Memory B cell (primary cell): ENCODE data around the gene CRTAC1.
A peak's percentile ranks its signal among the peaks of the same experiment; 100 is the strongest.

Experiments
- ATAC-seq: fragments of 150-1000 bp; cut with Tn5 transposase; 2 replicates; pipeline ENCODE4 v1.10.0; 2021; ENCODE audit warnings: low read depth, mild to moderate bottlenecking, moderate library complexity
- DNase-seq, 2 donors: peaks; one replicate each; pipeline ENCODE4 v3.0.0; 2022; ENCODE audit warnings: low spot score in 2 of 2
- H3K27ac Mint-ChIP-seq: one replicate; pipeline ENCODE4 v1.8.0; 2022; ENCODE audit warnings: mild to moderate bottlenecking, moderate library complexity, mixed read lengths
- H3K27me3 Mint-ChIP-seq: one replicate; pipeline ENCODE4 v1.8.0; 2022; ENCODE audit warnings: mixed read lengths
- H3K36me3 Mint-ChIP-seq: one replicate; pipeline ENCODE4 v1.8.0; 2022; ENCODE audit warnings: mild to moderate bottlenecking, mixed read lengths
- H3K4me1 Mint-ChIP-seq: one replicate; pipeline ENCODE4 v1.8.0; 2022; ENCODE audit warnings: mixed read lengths
- H3K4me3 Mint-ChIP-seq: one replicate; pipeline ENCODE4 v1.8.0; 2022; ENCODE audit warnings: mild to moderate bottlenecking, moderate library complexity, mixed read lengths
- H3K9me3 Mint-ChIP-seq: one replicate; pipeline ENCODE4 v1.8.0; 2022; ENCODE audit warnings: mixed read lengths

CRTAC1 gene

DNA sequence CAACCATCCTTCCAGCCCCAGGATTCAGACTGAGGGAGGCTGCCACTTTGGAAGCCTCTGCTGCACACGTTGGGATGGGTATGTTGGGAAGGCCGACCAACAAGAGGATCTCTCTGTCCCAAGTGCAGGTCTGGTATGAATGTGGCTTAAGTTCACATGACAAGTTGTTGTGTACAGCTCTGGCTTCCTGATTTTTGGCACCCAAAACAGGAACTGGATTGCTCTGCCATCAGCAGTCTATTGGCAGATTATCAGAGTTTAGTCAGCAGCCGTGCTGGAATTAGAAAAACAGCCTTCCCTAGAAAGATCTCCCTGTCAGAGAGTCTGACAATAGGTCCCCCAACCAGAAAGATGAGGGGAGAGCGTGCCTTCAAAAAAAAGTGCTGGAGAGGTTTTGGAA is 113.8 kb downstream of the CRTAC1 start:
- H3K9me3 Mint-ChIP-seq: no peaks in the 10 kb centered on the region
- no peaks in the 10 kb centered on the region for H3K4me1 Mint-ChIP-seq
- H3K4me3 Mint-ChIP-seq: no peak overlapping the region
- no peaks in the 10 kb centered on the region for H3K36me3 Mint-ChIP-seq
- peaks cover 15% of the 10 kb centered on the region for H3K27me3 Mint-ChIP-seq
- no peak for ATAC-seq
- no peak for DNase-seq
- H3K27ac Mint-ChIP-seq: no peak overlapping the region

- no peaks in the 10 kb centered on the region for H3K9me3 Mint-ChIP-seq
- H3K27me3 Mint-ChIP-seq: peaks cover 13% of the 10 kb centered on the region
- no peak for DNase-seq
- H3K4me3 Mint-ChIP-seq: no peak overlapping the region
- H3K4me1 Mint-ChIP-seq: no peaks in the 10 kb centered on the region
- H3K36me3 Mint-ChIP-seq: no peaks in the 10 kb centered on the region
- no peak for ATAC-seq
- no peak overlapping the region for H3K27ac Mint-ChIP-seq
Observed at GRCh38 chr10:97915346-97916131, 114.9 kb downstream of the CRTAC1 start.

- Mint-ChIP-seq H3K4me3 (no peak overlapping the region), H3K4me1 (no peaks in the 10 kb centered on the region), H3K27me3 (peaks cover 14% of the 10 kb centered on the region), H3K27ac (no peak overlapping the region), H3K9me3 (no peaks in the 10 kb centered on the region), H3K36me3 (no peaks in the 10 kb centered on the region)
- peak; percentile 58 to 63 for DNase-seq
- peak; percentile 76 for ATAC-seq
Observed at GRCh38 chr10:97914837-97915211, 115.6 kb downstream of the CRTAC1 start.

GRCh38 chr10:97914171-97914836 is 116.1 kb downstream of the CRTAC1 start:
- no peaks in the 10 kb centered on the region for H3K36me3 Mint-ChIP-seq
- H3K4me3 Mint-ChIP-seq: no peak overlapping the region
- H3K27me3 Mint-ChIP-seq: peaks cover 15% of the 10 kb centered on the region
- H3K9me3 Mint-ChIP-seq: no peaks in the 10 kb centered on the region
- no peak for DNase-seq
- H3K4me1 Mint-ChIP-seq: no peaks in the 10 kb centered on the region
- H3K27ac Mint-ChIP-seq: no peak overlapping the region
- no peak for ATAC-seq

GRCh38 chr10:97913614-97914013 is 116.8 kb downstream of the CRTAC1 start:
- no peaks in the 10 kb centered on the region for H3K9me3 Mint-ChIP-seq
- H3K4me1 Mint-ChIP-seq: no peaks in the 10 kb centered on the region
- no peak overlapping the region for H3K4me3 Mint-ChIP-seq

GRCh38 chr10:97913193-97913592 is 117.2 kb downstream of the CRTAC1 start:
- ATAC-seq (no peak), DNase-seq (no peak)
- no peak overlapping the region for H3K27ac Mint-ChIP-seq
- H3K9me3 Mint-ChIP-seq: no peaks in the 10 kb centered on the region
- peaks cover 13% of the 10 kb centered on the region for H3K27me3 Mint-ChIP-seq
- no peaks in the 10 kb centered on the region for H3K36me3 Mint-ChIP-seq
- no peak overlapping the region for H3K4me3 Mint-ChIP-seq
- H3K4me1 Mint-ChIP-seq: no peaks in the 10 kb centered on the region

More at GRCh38 chr10:97913614-97914013, 116.8 kb downstream of the CRTAC1 start:
- no peaks in the 10 kb centered on the region for H3K36me3 Mint-ChIP-seq
- H3K27ac Mint-ChIP-seq: no peak overlapping the region
- H3K27me3 Mint-ChIP-seq: peaks cover 15% of the 10 kb centered on the region
- DNase-seq (no peak), ATAC-seq (no peak)

DNA sequence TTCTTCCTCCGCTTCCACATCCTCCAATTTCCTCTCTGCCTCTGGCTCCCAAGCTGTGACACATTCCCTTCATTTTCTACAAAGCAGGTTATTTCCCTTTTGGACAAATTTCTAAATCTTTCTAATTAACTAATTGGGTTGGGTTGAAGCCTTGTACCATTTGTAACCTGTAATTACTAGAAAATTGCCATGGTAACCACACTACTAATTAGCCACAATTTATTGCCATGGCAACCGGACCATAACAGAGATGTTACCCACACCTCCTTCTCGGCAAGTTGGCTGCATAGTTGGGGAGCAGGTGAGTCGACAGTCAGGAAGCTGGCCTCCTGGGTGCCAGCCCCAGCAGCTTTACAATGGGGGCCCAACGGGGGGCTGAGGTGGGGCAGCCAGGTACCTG is 119.2 kb downstream of the CRTAC1 start:
- Mint-ChIP-seq H3K27me3 (peaks cover 14% of the 10 kb centered on the region), H3K9me3 (peaks cover 1% of the 10 kb centered on the region), H3K36me3 (peaks cover 2% of the 10 kb centered on the region), H3K4me3 (no peak overlapping the region), H3K4me1 (no peaks in the 10 kb centered on the region), H3K27ac (no peak overlapping the region)
- ATAC-seq (no peak), DNase-seq (no peak)

- no peak overlapping the region for H3K27ac Mint-ChIP-seq
- peaks cover 2% of the 10 kb centered on the region for H3K36me3 Mint-ChIP-seq
- H3K27me3 Mint-ChIP-seq: peaks cover 11% of the 10 kb centered on the region
Observed at GRCh38 chr10:97910661-97911060, 119.8 kb downstream of the CRTAC1 start.

DNA sequence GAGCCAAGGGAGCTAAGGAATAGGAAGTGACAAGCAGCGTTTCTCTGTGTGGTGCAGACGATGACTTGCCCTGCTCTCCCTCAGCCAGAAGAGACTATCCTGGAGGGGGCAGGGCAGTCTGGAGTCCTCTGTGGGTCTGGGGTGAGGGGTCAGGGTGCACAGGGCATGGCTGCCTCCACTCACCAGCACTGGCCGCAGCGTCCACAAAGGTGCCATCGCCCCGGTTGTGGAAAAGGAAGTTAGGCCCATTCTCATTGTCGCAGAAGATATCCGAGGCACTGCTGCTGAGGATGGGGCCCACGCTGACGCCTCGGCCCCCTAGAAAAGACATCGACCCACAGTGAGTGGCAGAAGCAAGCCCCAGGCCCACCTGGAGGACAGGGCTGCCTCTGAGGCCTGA is 122.6 kb downstream of the CRTAC1 start:
- ATAC-seq (no peak), DNase-seq (no peak)
- Mint-ChIP-seq H3K4me3 (no peak overlapping the region), H3K27ac (no peak overlapping the region), H3K9me3 (peaks cover 1% of the 10 kb centered on the region), H3K4me1 (no peaks in the 10 kb centered on the region), H3K27me3 (peaks cover 15% of the 10 kb centered on the region), H3K36me3 (peaks cover 2% of the 10 kb centered on the region)

More at GRCh38 chr10:97910661-97911060, 119.8 kb downstream of the CRTAC1 start:
- Mint-ChIP-seq H3K4me1 (no peaks in the 10 kb centered on the region), H3K4me3 (no peak overlapping the region), H3K9me3 (peaks cover 1% of the 10 kb centered on the region)
- DNase-seq (no peak), ATAC-seq (no peak)

- peaks cover 15% of the 10 kb centered on the region for H3K27me3 Mint-ChIP-seq
- DNase-seq: no peak
- H3K4me3 Mint-ChIP-seq: no peak overlapping the region
- peaks cover 2% of the 10 kb centered on the region for H3K36me3 Mint-ChIP-seq
- ATAC-seq: no peak
- H3K4me1 Mint-ChIP-seq: no peaks in the 10 kb centered on the region
- H3K27ac Mint-ChIP-seq: no peak overlapping the region
- H3K9me3 Mint-ChIP-seq: peaks cover 1% of the 10 kb centered on the region
Observed at GRCh38 chr10:97907211-97907610, 123.2 kb downstream of the CRTAC1 start.

DNA sequence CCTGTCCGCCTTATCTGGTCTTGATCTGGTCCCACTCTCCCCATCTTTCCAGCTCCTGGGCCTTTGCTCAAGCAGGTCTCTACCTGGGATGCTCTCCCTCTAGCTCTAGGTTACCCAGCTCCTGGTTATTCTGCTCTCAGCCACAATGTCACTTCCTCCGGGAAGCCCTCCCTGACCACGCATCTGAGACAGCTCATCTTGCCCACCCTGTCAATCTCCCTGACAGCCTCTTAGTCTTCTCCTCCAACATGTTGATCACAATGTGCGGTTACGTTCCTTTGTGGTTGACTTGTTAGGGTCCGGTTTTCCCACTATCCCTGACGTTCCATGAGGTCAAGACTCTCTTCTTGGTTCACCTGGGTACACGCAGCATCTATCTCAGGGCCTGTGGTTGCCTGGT is 125.1 kb downstream of the CRTAC1 start:
- H3K27ac Mint-ChIP-seq: no peak overlapping the region
- H3K9me3 Mint-ChIP-seq: peaks cover 1% of the 10 kb centered on the region
- peaks cover 2% of the 10 kb centered on the region for H3K36me3 Mint-ChIP-seq
- H3K4me3 Mint-ChIP-seq: no peak overlapping the region
- H3K27me3 Mint-ChIP-seq: peaks cover 18% of the 10 kb centered on the region
- ATAC-seq (no peak), DNase-seq (no peak)
- no peaks in the 10 kb centered on the region for H3K4me1 Mint-ChIP-seq

GRCh38 chr10:97904576-97904975 is 125.8 kb downstream of the CRTAC1 start:
- peaks cover 2% of the 10 kb centered on the region for H3K36me3 Mint-ChIP-seq
- no peak overlapping the region for H3K4me3 Mint-ChIP-seq
- no peak overlapping the region for H3K27ac Mint-ChIP-seq
- ATAC-seq (no peak), DNase-seq (no peak)
- peaks cover 1% of the 10 kb centered on the region for H3K9me3 Mint-ChIP-seq
- H3K4me1 Mint-ChIP-seq: no peaks in the 10 kb centered on the region
- H3K27me3 Mint-ChIP-seq: peaks cover 15% of the 10 kb centered on the region

- DNase-seq (no peak), ATAC-seq (no peak)
- Mint-ChIP-seq H3K4me1 (no peaks in the 10 kb centered on the region), H3K9me3 (peaks cover 1% of the 10 kb centered on the region), H3K4me3 (no peak overlapping the region), H3K27me3 (peaks cover 15% of the 10 kb centered on the region), H3K27ac (no peak overlapping the region), H3K36me3 (peaks cover 2% of the 10 kb centered on the region)
Observed at GRCh38 chr10:97904018-97904381, 126.4 kb downstream of the CRTAC1 start.

DNA sequence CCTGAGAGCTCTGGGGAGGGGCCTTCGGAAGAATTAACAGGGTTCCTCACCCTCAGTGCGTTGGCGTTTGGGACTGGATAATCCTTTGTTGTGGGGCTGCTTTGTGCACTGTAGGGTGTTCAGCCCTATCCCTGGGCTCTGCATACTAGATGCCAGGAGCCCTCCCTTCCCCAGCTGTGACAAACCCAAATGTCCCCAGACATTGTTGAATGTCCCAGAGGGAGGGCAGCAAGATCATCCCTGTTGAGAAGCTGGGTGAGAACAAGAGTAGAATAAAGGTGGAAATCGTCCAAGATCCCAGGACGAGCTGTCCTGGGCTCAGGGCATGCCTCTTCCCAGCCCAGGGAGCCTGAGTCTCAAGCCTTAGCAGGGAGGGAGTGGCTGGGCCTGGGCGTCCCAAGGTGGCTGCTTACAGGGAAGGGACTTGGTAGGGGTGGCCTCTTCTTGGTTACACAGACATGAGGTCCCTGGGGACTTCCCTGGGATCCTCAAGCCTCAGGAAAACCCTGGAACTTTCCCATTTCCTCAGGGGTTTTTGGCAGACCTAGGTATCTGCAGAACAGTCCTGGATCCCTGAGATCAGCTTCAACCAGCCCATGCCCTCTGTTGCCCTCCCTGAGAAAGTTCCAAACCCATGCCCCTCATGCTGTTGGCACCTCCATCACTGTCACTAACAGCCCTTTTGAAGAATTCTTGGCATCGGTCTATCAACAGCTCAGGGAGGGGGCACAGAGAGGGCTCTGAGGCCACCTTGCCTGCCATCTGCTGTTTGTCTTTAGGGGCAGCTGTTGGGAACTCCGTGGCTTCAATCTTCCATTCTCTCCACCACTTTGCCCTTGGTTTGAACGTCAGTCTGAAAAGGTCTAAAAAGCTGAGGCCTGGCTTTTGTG is 127.0 kb downstream of the CRTAC1 start:
- no peak overlapping the region for H3K27ac Mint-ChIP-seq
- no peak overlapping the region for H3K4me3 Mint-ChIP-seq
- peaks cover 1% of the 10 kb centered on the region for H3K9me3 Mint-ChIP-seq
- peaks cover 2% of the 10 kb centered on the region for H3K36me3 Mint-ChIP-seq
- ATAC-seq: no peak
- H3K4me1 Mint-ChIP-seq: no peaks in the 10 kb centered on the region
- peaks cover 15% of the 10 kb centered on the region for H3K27me3 Mint-ChIP-seq
- DNase-seq: no peak
